GM12892 (cell line): ENCODE measurements around the gene MYO7A.

Experiments used
- POLR2A ChIP-seq: IDR thresholded peaks from 2 replicates; pipeline ENCODE4 v1.6.1; 2011; ENCODE audit warnings: low read depth, low read length, control low read depth
- POLR2AphosphoS5 ChIP-seq: IDR thresholded peaks from 2 replicates; pipeline ENCODE4 v1.6.1; 2011; ENCODE audit warnings: low read depth, low read length, control low read depth
- TAF1 ChIP-seq: IDR thresholded peaks from 2 replicates; pipeline ENCODE4 v1.6.1; 2011; ENCODE audit warnings: low read depth, mild to moderate bottlenecking, control low read depth, low read length, borderline replicate concordance

- TF ChIP-seq POLR2A (no peak), TAF1 (no peak), POLR2AphosphoS5 (no peak)
Observed at GRCh38 chr11:77147036-77147315, 18.9 kb downstream of the MYO7A start.
